Measurements from ENCODE around the gene GSTA1.
"Not testable (repeated sequence)": the region's sequence is repeated elsewhere in the genome, so short reads cannot be mapped to it uniquely, and the experiment has no call there.

The GSTA1 gene

DNA sequence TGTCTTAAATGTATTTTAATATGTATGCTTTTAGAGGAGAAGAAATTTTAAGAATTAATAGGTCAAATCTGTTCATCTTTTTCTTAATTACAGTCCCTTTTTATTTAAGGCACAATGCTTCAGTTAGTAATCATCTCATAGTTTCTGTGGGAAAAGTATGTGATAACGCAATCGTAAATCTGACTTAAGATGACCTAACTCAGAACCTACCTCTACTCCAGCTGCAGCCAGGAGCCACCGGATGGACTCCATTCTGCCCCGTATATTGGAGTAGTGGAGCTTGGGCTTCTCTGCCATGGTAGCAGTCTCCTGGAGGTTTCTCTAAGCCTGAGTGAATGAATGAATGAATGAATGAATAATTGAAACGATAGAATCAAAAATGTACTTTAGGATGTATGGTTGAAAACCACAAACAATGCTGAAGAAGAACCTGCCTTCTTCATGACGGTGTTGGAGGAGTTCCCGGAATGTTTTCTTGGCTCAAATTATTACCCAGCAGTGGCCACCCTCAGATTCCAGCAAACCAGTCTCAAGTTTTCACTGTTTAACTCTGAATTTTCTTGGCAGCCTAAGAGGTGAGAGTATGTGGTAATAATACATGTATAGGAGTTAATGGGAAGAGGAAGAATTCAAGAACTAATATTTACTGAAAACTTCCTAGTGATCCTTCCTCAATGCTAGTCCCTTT lies 45.8 kb downstream of the GSTA1 start:
- DNase-seq (ENCODE audit: low spot score) = peak; percentile 43

GRCh38 chr6:52754443-52754842 lies 49.2 kb downstream of the GSTA1 start:
- DNase-seq (ENCODE audit: low spot score) = no peak

DNA sequence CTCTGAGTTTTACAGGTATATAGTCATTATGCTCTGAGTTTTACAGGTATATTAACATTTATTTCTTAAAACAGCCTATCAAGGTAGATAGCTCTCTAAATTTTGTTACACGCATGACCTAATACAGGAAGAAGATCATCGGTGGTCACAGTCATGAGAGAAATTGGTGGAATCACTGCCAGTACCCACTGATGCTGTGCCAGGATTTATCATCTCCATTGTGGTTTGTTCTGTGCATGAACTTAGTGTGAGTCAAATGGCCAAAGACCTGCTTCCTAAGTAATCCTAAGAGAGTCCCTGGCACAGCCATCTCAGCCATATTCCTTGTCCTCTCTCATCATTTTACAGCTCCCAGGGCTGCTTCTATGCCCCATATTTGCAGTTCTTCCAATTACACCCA lies 50.5 kb downstream of the GSTA1 start:
- DNase-seq (ENCODE audit: low spot score) = not testable (repeated sequence)

DNA sequence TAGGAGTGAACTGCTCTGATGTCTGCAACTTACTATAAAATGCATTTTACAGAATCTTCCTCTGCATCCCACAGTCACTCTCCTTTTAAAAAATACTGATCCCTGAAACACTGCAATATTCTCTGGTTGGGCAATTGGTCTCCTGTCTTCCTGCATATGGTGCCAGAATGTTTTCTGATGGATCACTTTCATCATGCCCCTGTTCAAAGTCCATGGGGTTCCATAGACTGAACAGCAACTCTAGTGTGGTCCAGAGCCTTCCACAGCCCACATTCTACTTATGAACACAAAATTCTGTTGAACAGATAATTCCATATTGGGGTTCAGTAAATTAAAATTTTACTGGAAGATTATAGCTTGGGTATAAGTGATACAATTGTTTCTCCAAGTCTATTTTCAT lies 51.3 kb downstream of the GSTA1 start:
- no peak for DNase-seq (ENCODE audit: low spot score)

DNA sequence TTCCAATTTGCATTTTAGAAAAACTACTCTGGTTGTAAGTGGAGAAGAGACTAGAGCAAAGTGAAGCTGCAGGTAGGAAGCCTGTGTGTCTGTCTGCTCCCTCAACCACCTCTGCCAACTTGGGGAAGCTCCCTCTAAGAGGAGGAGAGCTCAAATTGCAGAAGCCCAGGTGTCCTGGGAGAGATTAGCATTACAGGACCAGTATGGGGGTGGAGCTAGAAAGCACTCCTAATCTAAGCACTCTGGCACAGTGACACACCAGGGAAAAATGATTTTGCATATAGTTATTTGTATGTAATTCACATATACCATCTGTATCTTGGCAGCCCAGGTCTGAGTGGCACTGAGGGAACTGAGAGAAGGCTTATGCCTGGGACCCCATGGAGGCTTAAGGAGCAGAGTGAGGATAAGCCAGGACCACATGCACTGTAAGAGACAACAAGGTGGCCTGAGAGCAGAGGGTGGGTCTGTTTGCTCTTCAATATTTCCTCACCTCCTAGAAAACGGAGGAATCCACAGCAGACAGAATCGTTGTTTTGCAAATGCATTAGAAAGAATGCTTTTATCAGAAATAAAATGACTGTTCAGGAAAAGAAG lies 54.0 kb downstream of the GSTA1 start:
- DNase-seq (ENCODE audit: low spot score) = no peak

DNA sequence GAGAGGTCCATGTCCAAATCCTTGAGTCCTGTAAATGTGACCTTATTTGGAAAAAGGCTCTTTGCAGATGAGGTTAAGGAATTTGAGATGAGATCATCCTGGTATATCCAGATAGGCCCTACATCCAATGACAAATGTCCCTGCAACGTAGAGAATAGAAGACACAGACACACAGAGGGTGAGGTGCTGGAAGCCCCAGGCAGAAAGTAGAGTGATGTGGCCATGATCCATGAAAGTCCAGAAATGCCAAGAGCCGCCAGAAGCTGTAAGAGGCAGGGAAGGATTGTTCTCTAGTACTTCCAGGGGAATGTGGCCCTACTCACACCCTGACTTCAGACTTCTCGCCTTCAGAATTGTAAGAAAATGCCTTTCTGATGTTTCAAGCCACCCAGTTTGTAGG lies 56.3 kb downstream of the GSTA1 start:
- peak; percentile 32 for DNase-seq (ENCODE audit: low spot score)

- no peak for DNase-seq (ENCODE audit: low spot score)
Measured at GRCh38 chr6:52746213-52746612, 57.4 kb downstream of the GSTA1 start.

DNA sequence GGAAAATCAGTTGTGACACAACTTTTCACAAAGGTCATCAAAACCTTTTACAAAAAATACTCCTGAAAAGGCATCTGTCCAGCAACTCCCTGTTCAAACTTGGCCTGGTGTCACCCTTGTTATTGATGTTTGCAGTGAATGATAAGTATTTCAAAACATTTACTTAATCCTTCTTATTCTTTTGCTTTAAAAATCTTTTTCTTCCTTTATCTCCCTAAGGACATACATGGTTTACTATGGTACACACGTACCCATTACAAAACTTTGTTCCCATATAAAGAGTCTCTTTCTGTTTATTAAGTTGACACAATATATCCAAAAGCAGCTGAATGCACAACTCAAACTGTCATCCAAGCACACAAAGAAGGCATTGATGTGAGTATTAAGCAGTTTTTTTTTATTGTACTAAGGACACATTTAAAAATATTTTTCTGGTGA lies 57.8 kb downstream of the GSTA1 start:
- no peak for DNase-seq (ENCODE audit: low spot score)

- no peak for DNase-seq (ENCODE audit: low spot score)
Measured at GRCh38 chr6:52741872-52742271, 61.7 kb downstream of the GSTA1 start.
